NCI-H1092 treated with DMSO at 0.1 percent for 48 hours (cell line): ENCODE data around the gene PCNT.
"Not testable (repeated sequence)": the region's sequence is repeated elsewhere in the genome, so short reads cannot be mapped to it uniquely, and the experiment has no call there.

Source experiments
- DNase-seq: peaks from one replicate; lab custom pipeline; 2025; lab: John Stamatoyannopoulos, UW

The PCNT gene

GRCh38 chr21:46361935-46362334 is 38.0 kb downstream of the PCNT start:
- DNase-seq: no peak

- DNase-seq: no peak
Observed at GRCh38 chr21:46362946-46363345, 39.0 kb downstream of the PCNT start.

GRCh38 chr21:46363698-46364097 is 39.7 kb downstream of the PCNT start:
- DNase-seq: no peak

- DNase-seq: no peak
Observed at GRCh38 chr21:46366091-46366490, 42.1 kb downstream of the PCNT start.

GRCh38 chr21:46366561-46366960 is 42.6 kb downstream of the PCNT start:
- DNase-seq: no peak

GRCh38 chr21:46366966-46367365 is 43.0 kb downstream of the PCNT start:
- DNase-seq: no peak

- no peak for DNase-seq
Observed at GRCh38 chr21:46368533-46369285, 44.8 kb downstream of the PCNT start.

GRCh38 chr21:46369520-46370235 is 45.7 kb downstream of the PCNT start:
- DNase-seq: no peak

- no peak for DNase-seq
Observed at GRCh38 chr21:46371204-46372013, 47.5 kb downstream of the PCNT start.

- DNase-seq: no peak
Observed at GRCh38 chr21:46372014-46372485, 48.1 kb downstream of the PCNT start.

- DNase-seq: not testable (repeated sequence)
Observed at GRCh38 chr21:46372947-46373346, 49.0 kb downstream of the PCNT start.

- DNase-seq: no peak
Observed at GRCh38 chr21:46374761-46375389, 50.9 kb downstream of the PCNT start.

- no peak for DNase-seq
Observed at GRCh38 chr21:46375560-46376230, 51.7 kb downstream of the PCNT start.

GRCh38 chr21:46376231-46376628 is 52.3 kb downstream of the PCNT start:
- no peak for DNase-seq

- no peak for DNase-seq
Observed at GRCh38 chr21:46376856-46377453, 53.0 kb downstream of the PCNT start.

GRCh38 chr21:46377789-46378188 is 53.8 kb downstream of the PCNT start:
- no peak for DNase-seq

- no peak for DNase-seq
Observed at GRCh38 chr21:46379105-46379504, 55.1 kb downstream of the PCNT start.

GRCh38 chr21:46379691-46380090 is 55.7 kb downstream of the PCNT start:
- DNase-seq: no peak

GRCh38 chr21:46381541-46381940 is 57.6 kb downstream of the PCNT start:
- DNase-seq: no peak

- DNase-seq: no peak
Observed at GRCh38 chr21:46384556-46384955, 60.6 kb downstream of the PCNT start.
